Esophagus squamous epithelium (tissue), 4 donors: ENCODE measurements around the gene MCM3AP.

Experiments
- POLR2A ChIP-seq, 4 donors: fragments of 450-650 bp; IDR thresholded peaks; one replicate each; pipeline ENCODE4 v1.6.1; 2017; ENCODE audit warnings: antibody characterized with exemption in 4 of 4, mild to moderate bottlenecking in 4 of 4, moderate library complexity in 3 of 4
- TF ChIP-seq, protein P1 (sequence below), 6 experiments: fragments of 450-650 bp in 4 of 6; fragments of 200-600 bp in 2 of 6; sonication (generic) in 2 of 6; IDR thresholded peaks; one replicate each; pipeline ENCODE4 v1.5.1; 2016 to 2019; ENCODE audit warnings: antibody characterized with exemption in 6 of 6, mild to moderate bottlenecking in 4 of 6, moderate library complexity in 4 of 6

GRCh38 chr21:46284077-46284644, 1.2 kb downstream of the MCM3AP start:
- TF ChIP-seq, protein P1, sequence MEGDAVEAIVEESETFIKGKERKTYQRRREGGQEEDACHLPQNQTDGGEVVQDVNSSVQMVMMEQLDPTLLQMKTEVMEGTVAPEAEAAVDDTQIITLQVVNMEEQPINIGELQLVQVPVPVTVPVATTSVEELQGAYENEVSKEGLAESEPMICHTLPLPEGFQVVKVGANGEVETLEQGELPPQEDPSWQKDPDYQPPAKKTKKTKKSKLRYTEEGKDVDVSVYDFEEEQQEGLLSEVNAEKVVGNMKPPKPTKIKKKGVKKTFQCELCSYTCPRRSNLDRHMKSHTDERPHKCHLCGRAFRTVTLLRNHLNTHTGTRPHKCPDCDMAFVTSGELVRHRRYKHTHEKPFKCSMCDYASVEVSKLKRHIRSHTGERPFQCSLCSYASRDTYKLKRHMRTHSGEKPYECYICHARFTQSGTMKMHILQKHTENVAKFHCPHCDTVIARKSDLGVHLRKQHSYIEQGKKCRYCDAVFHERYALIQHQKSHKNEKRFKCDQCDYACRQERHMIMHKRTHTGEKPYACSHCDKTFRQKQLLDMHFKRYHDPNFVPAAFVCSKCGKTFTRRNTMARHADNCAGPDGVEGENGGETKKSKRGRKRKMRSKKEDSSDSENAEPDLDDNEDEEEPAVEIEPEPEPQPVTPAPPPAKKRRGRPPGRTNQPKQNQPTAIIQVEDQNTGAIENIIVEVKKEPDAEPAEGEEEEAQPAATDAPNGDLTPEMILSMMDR (IDR thresholded peaks at IDR 0.05): no peak
- no peak for TF ChIP-seq POLR2A (IDR thresholded peaks at IDR 0.05)
